ENCODE data around the gene PID1. TPM values are rescaled to one million over a fixed set of nuclear protein-coding genes. Genes with fewer than 3 reads are reported as not detected.

Gene PID1
- total RNA-seq, 2 experiments from 2014 or later = not detected

- intact Hi-C loops (cut with micrococcal nuclease; ENCODE audit: unreplicated experiment) = no loop called here
- ChIA-PET CTCF (ENCODE audit: unreplicated experiment) (no interaction called here), POLR2A (no interaction called here)
Measured at GRCh38 chr2:229231328-229231868, 39.7 kb downstream of the PID1 start.

GRCh38 chr2:229230911-229231310 is 40.2 kb downstream of the PID1 start:
- no peak for TF ChIP-seq EZH2phosphoT487 (IDR thresholded peaks at IDR 0.05; ENCODE audit: borderline replicate concordance, low read depth, low read length)
- TF ChIP-seq CTCF (conservative IDR thresholded peaks at IDR 0.05; ENCODE audit: low read length) = no peak
- H3K4me3 ChIP-seq (ENCODE audit: low read depth, low read length, poor library complexity, severe bottlenecking) = no peak overlapping the region
- no peaks in the 10 kb centered on the region for H3K9me2 ChIP-seq (ENCODE audit: insufficient read depth, low read length)
- no peaks in the 10 kb centered on the region for H4K20me1 ChIP-seq (ENCODE audit: insufficient read depth, low read length)
- DNase-seq (ENCODE audit: low spot score) = no peak
- no peak overlapping the region for H3K27ac ChIP-seq (ENCODE audit: low read depth, low read length, poor library complexity, severe bottlenecking)
- no peaks in the 10 kb centered on the region for H3K36me3 ChIP-seq (ENCODE audit: insufficient read depth, low read length)
- no peaks in the 10 kb centered on the region for H3K9me3 ChIP-seq (ENCODE audit: low read length)
- ChIA-PET CTCF (ENCODE audit: unreplicated experiment) (no interaction called here), POLR2A (no interaction called here)
- intact Hi-C loops (cut with micrococcal nuclease; ENCODE audit: unreplicated experiment) = no loop called here
- no TSS peak for BruUV-seq (replicated peaks)
- no peak overlapping the region for H2AFZ ChIP-seq (ENCODE audit: low read length)
- H3K4me2 ChIP-seq (ENCODE audit: low read length) = no peak overlapping the region
- no peaks in the 10 kb centered on the region for H3K4me1 ChIP-seq (ENCODE audit: insufficient read depth, low read length, poor library complexity, severe bottlenecking)
- H3K79me2 ChIP-seq (ENCODE audit: insufficient read depth, low read depth, low read length) = no peaks in the 10 kb centered on the region

More at GRCh38 chr2:229231328-229231868, 39.7 kb downstream of the PID1 start:
- Histone ChIP-seq H3K4me1 (ENCODE audit: insufficient read depth, low read length, poor library complexity, severe bottlenecking) (no peaks in the 10 kb centered on the region), H3K9me3 (ENCODE audit: low read length) (no peaks in the 10 kb centered on the region), H2AFZ (ENCODE audit: low read length) (no peak overlapping the region), H3K79me2 (ENCODE audit: insufficient read depth, low read depth, low read length) (no peaks in the 10 kb centered on the region), H4K20me1 (ENCODE audit: insufficient read depth, low read length) (no peaks in the 10 kb centered on the region), H3K27ac (ENCODE audit: low read depth, low read length, poor library complexity, severe bottlenecking) (no peak overlapping the region), H3K4me2 (ENCODE audit: low read length) (no peak overlapping the region), H3K9me2 (ENCODE audit: insufficient read depth, low read length) (no peaks in the 10 kb centered on the region), H3K36me3 (ENCODE audit: insufficient read depth, low read length) (no peaks in the 10 kb centered on the region), H3K4me3 (ENCODE audit: low read depth, low read length, poor library complexity, severe bottlenecking) (no peak overlapping the region)
- no peak for DNase-seq (ENCODE audit: low spot score)
- no TSS peak for BruUV-seq (replicated peaks)
- TF ChIP-seq EZH2phosphoT487 (IDR thresholded peaks at IDR 0.05; ENCODE audit: borderline replicate concordance, low read depth, low read length) (no peak), CTCF (conservative IDR thresholded peaks at IDR 0.05; ENCODE audit: low read length) (no peak)

GRCh38 chr2:229230256-229230655 is 40.8 kb downstream of the PID1 start:
- H3K4me1 ChIP-seq (ENCODE audit: insufficient read depth, low read length, poor library complexity, severe bottlenecking) = no peaks in the 10 kb centered on the region
- H3K4me3 ChIP-seq (ENCODE audit: low read depth, low read length, poor library complexity, severe bottlenecking) = no peak overlapping the region
- no peaks in the 10 kb centered on the region for H3K36me3 ChIP-seq (ENCODE audit: insufficient read depth, low read length)
- no peaks in the 10 kb centered on the region for H3K9me3 ChIP-seq (ENCODE audit: low read length)
- intact Hi-C loops (cut with micrococcal nuclease; ENCODE audit: unreplicated experiment) = no loop called here
- ChIA-PET POLR2A (no interaction called here), CTCF (ENCODE audit: unreplicated experiment) (no interaction called here)
- H4K20me1 ChIP-seq (ENCODE audit: insufficient read depth, low read length) = no peaks in the 10 kb centered on the region
- H3K79me2 ChIP-seq (ENCODE audit: insufficient read depth, low read depth, low read length) = no peaks in the 10 kb centered on the region
- TF ChIP-seq CTCF (conservative IDR thresholded peaks at IDR 0.05; ENCODE audit: low read length) (no peak), EZH2phosphoT487 (IDR thresholded peaks at IDR 0.05; ENCODE audit: borderline replicate concordance, low read depth, low read length) (no peak)
- H3K27ac ChIP-seq (ENCODE audit: low read depth, low read length, poor library complexity, severe bottlenecking) = no peak overlapping the region
- DNase-seq (ENCODE audit: low spot score) = no peak
- H3K4me2 ChIP-seq (ENCODE audit: low read length) = no peak overlapping the region
- no peak overlapping the region for H2AFZ ChIP-seq (ENCODE audit: low read length)
- H3K9me2 ChIP-seq (ENCODE audit: insufficient read depth, low read length) = no peaks in the 10 kb centered on the region
- no TSS peak for BruUV-seq (replicated peaks)

Data from OCI-LY7 (cell line).